SU-DHL-6 (cell line): ENCODE data around the gene UBR7.

Experiments
- CTCF ChIP-seq: fragments of 200-600 bp; sonication (generic); IDR thresholded peaks from one replicate; pipeline ENCODE4 v1.5.1; 2017; ENCODE audit warnings: antibody characterized with exemption, mild to moderate bottlenecking, low read length, moderate library complexity; ENCODE audit not compliant: insufficient read depth, poor library complexity, severe bottlenecking
- EZH2phosphoT487 ChIP-seq: fragments of 200-600 bp; sonication (generic), shearing (Covaris generic); conservative IDR thresholded peaks from 2 replicates; pipeline ENCODE4 v1.6.1; 2018; ENCODE audit warnings: mild to moderate bottlenecking, antibody characterized with exemption, low read length, moderate library complexity, mixed read lengths

DNA sequence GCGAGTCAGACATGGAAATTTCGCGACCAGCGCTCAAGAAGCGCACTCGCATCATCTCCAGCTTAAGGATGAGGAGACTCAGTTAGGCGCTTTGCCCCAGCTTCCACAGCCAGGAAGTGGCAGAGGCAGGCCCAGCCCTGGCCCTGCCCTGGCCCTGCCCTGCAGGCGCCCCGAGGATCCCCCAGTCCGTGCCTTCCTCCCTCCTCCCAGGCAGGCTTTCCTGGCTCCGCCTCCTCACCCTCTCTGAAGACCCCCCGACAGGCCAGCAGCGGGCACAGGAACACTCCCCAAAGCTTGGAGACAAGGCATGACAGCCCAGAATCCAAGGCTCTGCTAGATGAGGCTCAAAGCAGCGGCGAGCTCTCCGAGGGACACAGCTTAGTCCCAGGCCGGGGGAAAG is 25.1 kb downstream of the UBR7 start:
- TF ChIP-seq CTCF (no peak), EZH2phosphoT487 (no peak)
